Astrocyte (in vitro differentiated cells and primary cell): ENCODE data around the gene PPFIA3. TPM values are rescaled to one million over a fixed set of nuclear protein-coding genes. Genes with fewer than 3 reads are reported as not detected.
A peak's percentile ranks its signal among the peaks of the same experiment; 100 is the strongest.

ENCODE experiments used
- DNase-seq: peaks from one replicate; pipeline ENCODE4 v3.0.0-alpha.2; 2010; ENCODE audit warnings: low read depth
- FAIRE-seq: peaks from 2 replicates; lab custom pipeline; 2011; peaks lifted over from hg19 to GRCh38; lab: Jason Lieb, UNC
- H2AFZ ChIP-seq: 2 replicates; pipeline ENCODE4 v1.6.0; 2012; ENCODE audit warnings: low read depth, low read length, inconsistent platforms
- H3K27ac ChIP-seq: 2 replicates; pipeline ENCODE4 v1.5.1; 2011; ENCODE audit warnings: low read depth, low read length, inconsistent platforms
- H3K27me3 ChIP-seq: 2 replicates; pipeline ENCODE4 v1.6.0; 2011; ENCODE audit warnings: low read length, inconsistent platforms; ENCODE audit not compliant: insufficient read depth
- H3K36me3 ChIP-seq: 2 replicates; pipeline ENCODE4 v1.5.1; 2011; ENCODE audit warnings: low read length, inconsistent platforms; ENCODE audit not compliant: insufficient read depth
- H3K4me1 ChIP-seq: 2 replicates; pipeline ENCODE4 v1.5.1; 2011; ENCODE audit warnings: low read length, inconsistent platforms; ENCODE audit not compliant: insufficient read depth
- H3K4me2 ChIP-seq: 2 replicates; pipeline ENCODE4 v1.6.0; 2012; ENCODE audit warnings: low read length, inconsistent platforms
- H3K4me3 ChIP-seq: 2 replicates; pipeline ENCODE4 v1.5.1; 2011; ENCODE audit warnings: low read depth, mild to moderate bottlenecking, low read length, inconsistent platforms; ENCODE audit not compliant: insufficient read depth
- H3K79me2 ChIP-seq: 2 replicates; pipeline ENCODE4 v1.6.0; 2012; ENCODE audit warnings: mild to moderate bottlenecking, low read length, inconsistent platforms; ENCODE audit not compliant: insufficient read depth
- H3K9ac ChIP-seq: 2 replicates; pipeline ENCODE4 v1.6.0; 2012; ENCODE audit warnings: mild to moderate bottlenecking, low read length, inconsistent platforms
- H3K9me3 ChIP-seq: 2 replicates; pipeline ENCODE4 v1.5.1; 2012; ENCODE audit warnings: low read depth, mild to moderate bottlenecking, low read length, inconsistent platforms; ENCODE audit not compliant: insufficient read depth
- H4K20me1 ChIP-seq: 2 replicates; pipeline ENCODE4 v1.6.0; 2012; ENCODE audit warnings: low read length, inconsistent platforms; ENCODE audit not compliant: insufficient read depth
- H3K27ac Mint-ChIP-seq: one replicate; pipeline ENCODE4 v1.8.0; 2021; ENCODE audit warnings: mild to moderate bottlenecking, mixed read lengths; ENCODE audit not compliant: unreplicated experiment
- H3K27me3 Mint-ChIP-seq: one replicate; pipeline ENCODE4 v1.8.0; 2021; ENCODE audit warnings: low read depth, mixed read lengths; ENCODE audit not compliant: unreplicated experiment
- H3K36me3 Mint-ChIP-seq: one replicate; pipeline ENCODE4 v1.8.0; 2021; ENCODE audit warnings: low read depth, mixed read lengths; ENCODE audit not compliant: unreplicated experiment
- H3K4me1 Mint-ChIP-seq: one replicate; pipeline ENCODE4 v1.8.0; 2021; ENCODE audit warnings: low read depth, mixed read lengths; ENCODE audit not compliant: unreplicated experiment
- H3K4me3 Mint-ChIP-seq: one replicate; pipeline ENCODE4 v1.8.0; 2021; ENCODE audit warnings: mild to moderate bottlenecking, moderate library complexity, mixed read lengths; ENCODE audit not compliant: unreplicated experiment
- H3K9me3 Mint-ChIP-seq: one replicate; pipeline ENCODE4 v1.8.0; 2021; ENCODE audit warnings: mild to moderate bottlenecking, mixed read lengths; ENCODE audit not compliant: unreplicated experiment
- CTCF ChIP-seq: IDR thresholded peaks from 2 replicates; pipeline ENCODE4 v1.5.1; 2011; ENCODE audit warnings: low read depth, mild to moderate bottlenecking, inconsistent platforms, low read length, moderate library complexity; ENCODE audit not compliant: insufficient read depth
- EZH2 ChIP-seq: IDR thresholded peaks from 2 replicates; pipeline ENCODE4 v1.6.1; 2012; ENCODE audit warnings: mild to moderate bottlenecking, low read length, inconsistent platforms; ENCODE audit not compliant: insufficient read depth
- total RNA-seq: library from RNA; stranded (reverse); gene quantifications from 2 replicates; pipeline ENCODE4 v1.2.1, GENCODE V29; 2021

PPFIA3 gene
- total RNA-seq, 1 donor from 2014 or later, result 9.2 TPM

- H3K27me3 ChIP-seq, result no peaks in the 10 kb centered on the region
- Mint-ChIP-seq H3K27ac (peak overlapping the region; percentile 75), H3K9me3 (no peaks in the 10 kb centered on the region), H3K4me1 (peaks cover 5% of the 10 kb centered on the region), H3K36me3 (peaks cover 24% of the 10 kb centered on the region), H3K27me3 (no peaks in the 10 kb centered on the region), H3K4me3 (no peak overlapping the region)
- H3K4me3 ChIP-seq, result no peak overlapping the region
- FAIRE-seq, result no peak
- no peak overlapping the region for H3K4me2 ChIP-seq
- H3K36me3 ChIP-seq, result peaks cover 37% of the 10 kb centered on the region
- H3K79me2 ChIP-seq, result peaks cover 50% of the 10 kb centered on the region
- TF ChIP-seq CTCF (no peak), EZH2 (no peak)
- peaks cover 87% of the 10 kb centered on the region for H4K20me1 ChIP-seq
- no peak overlapping the region for H2AFZ ChIP-seq
- no peak overlapping the region for H3K9ac ChIP-seq
- no peak for DNase-seq
- no peak overlapping the region for H3K27ac ChIP-seq
- H3K9me3 ChIP-seq, result no peaks in the 10 kb centered on the region
- H3K4me1 ChIP-seq, result no peaks in the 10 kb centered on the region
Observed at GRCh38 chr19:49102303-49102702, 17.0 kb upstream of the PPFIA3 start.

- H3K27me3 Mint-ChIP-seq, result no peaks in the 10 kb centered on the region
Observed at GRCh38 chr19:49103331-49104085, 15.8 kb upstream of the PPFIA3 start.

More at GRCh38 chr19:49103331-49104085, 15.8 kb upstream of the PPFIA3 start:
- no peaks in the 10 kb centered on the region for H3K4me1 ChIP-seq
- peaks cover 42% of the 10 kb centered on the region for H3K79me2 ChIP-seq
- no peaks in the 10 kb centered on the region for H3K27me3 ChIP-seq
- no peak overlapping the region for H3K27ac Mint-ChIP-seq
- H3K4me1 Mint-ChIP-seq, result peaks cover 5% of the 10 kb centered on the region
- peaks cover 26% of the 10 kb centered on the region for H3K36me3 Mint-ChIP-seq
- no peak overlapping the region for H3K4me3 Mint-ChIP-seq
- peaks cover 36% of the 10 kb centered on the region for H3K36me3 ChIP-seq
- no peaks in the 10 kb centered on the region for H3K9me3 Mint-ChIP-seq
- H3K27ac ChIP-seq, result no peak overlapping the region
- no peak overlapping the region for H3K4me3 ChIP-seq
- no peaks in the 10 kb centered on the region for H3K9me3 ChIP-seq
- no peak for DNase-seq
- TF ChIP-seq CTCF (no peak), EZH2 (no peak)
- H4K20me1 ChIP-seq, result peaks cover 84% of the 10 kb centered on the region
- H2AFZ ChIP-seq, result no peak overlapping the region
- FAIRE-seq, result no peak
- H3K9ac ChIP-seq, result no peak overlapping the region
- no peak overlapping the region for H3K4me2 ChIP-seq
